GM06990 (cell line): ENCODE results near the gene ITIH3.

Source experiments
- DNase-seq: peaks from one replicate; pipeline ENCODE4 v3.0.0-alpha.2; 2011; ENCODE audit not compliant: insufficient read length; ENCODE audit errors: extremely low read depth
- H3K27me3 ChIP-seq: replicated peaks from 2 replicates; pipeline ENCODE4 v1.6.0; 2011; ENCODE audit warnings: low read length; ENCODE audit not compliant: control insufficient read depth, insufficient read depth
- H3K36me3 ChIP-seq: 2 replicates; pipeline ENCODE4 v1.5.1; 2011; ENCODE audit warnings: low read length; ENCODE audit not compliant: control insufficient read depth, insufficient read depth
- H3K4me3 ChIP-seq: replicated peaks from 2 replicates; pipeline ENCODE4 v1.5.1; 2011; ENCODE audit warnings: low read depth, mild to moderate bottlenecking, control low read depth, low read length
- TF ChIP-seq, protein P1 (sequence below): IDR thresholded peaks from 2 replicates; pipeline ENCODE4 v1.5.1; 2011; ENCODE audit warnings: low read length, control low read depth, mild to moderate bottlenecking, inconsistent platforms; ENCODE audit not compliant: insufficient read depth, poor library complexity, severe bottlenecking

ITIH3 gene, protein sequence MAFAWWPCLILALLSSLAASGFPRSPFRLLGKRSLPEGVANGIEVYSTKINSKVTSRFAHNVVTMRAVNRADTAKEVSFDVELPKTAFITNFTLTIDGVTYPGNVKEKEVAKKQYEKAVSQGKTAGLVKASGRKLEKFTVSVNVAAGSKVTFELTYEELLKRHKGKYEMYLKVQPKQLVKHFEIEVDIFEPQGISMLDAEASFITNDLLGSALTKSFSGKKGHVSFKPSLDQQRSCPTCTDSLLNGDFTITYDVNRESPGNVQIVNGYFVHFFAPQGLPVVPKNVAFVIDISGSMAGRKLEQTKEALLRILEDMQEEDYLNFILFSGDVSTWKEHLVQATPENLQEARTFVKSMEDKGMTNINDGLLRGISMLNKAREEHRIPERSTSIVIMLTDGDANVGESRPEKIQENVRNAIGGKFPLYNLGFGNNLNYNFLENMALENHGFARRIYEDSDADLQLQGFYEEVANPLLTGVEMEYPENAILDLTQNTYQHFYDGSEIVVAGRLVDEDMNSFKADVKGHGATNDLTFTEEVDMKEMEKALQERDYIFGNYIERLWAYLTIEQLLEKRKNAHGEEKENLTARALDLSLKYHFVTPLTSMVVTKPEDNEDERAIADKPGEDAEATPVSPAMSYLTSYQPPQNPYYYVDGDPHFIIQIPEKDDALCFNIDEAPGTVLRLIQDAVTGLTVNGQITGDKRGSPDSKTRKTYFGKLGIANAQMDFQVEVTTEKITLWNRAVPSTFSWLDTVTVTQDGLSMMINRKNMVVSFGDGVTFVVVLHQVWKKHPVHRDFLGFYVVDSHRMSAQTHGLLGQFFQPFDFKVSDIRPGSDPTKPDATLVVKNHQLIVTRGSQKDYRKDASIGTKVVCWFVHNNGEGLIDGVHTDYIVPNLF

DNA sequence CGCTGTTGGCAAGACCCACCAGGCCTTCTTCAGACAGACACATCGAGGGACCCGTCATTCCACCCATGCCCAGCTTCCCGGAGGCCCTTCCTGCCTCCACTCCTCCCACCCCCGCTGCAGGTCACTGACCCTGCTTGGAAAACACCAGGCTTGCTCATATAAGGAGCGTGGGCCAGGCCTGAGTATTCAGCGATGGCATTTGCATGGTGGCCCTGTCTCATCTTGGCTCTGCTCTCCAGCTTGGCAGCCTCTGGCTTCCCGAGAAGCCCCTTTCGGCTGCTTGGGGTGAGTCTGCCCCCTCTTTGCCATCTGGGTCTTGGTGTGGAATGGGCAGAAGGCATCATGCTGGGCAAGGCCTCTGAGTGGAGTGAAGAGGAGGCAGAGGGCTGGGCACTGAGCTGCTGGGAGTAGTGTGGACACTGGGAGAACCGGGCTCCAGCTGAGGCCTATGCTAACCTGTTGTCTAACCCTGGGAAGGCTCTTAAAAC lies at the start of gene ITIH3:
ITIH3 (plus strand) TSS at position 185 of the 488 bp plus-strand sequence; CDS start at position 193, 8 bp downstream.
- H3K36me3 ChIP-seq, result no peaks in the 10 kb centered on the region
- no peak within 1 kb of the TSS for H3K4me3 ChIP-seq
- no peaks in the 10 kb centered on the region; the same call in 1 of the 2 replicates for H3K27me3 ChIP-seq
- no peak for DNase-seq
- TF ChIP-seq, protein P1, sequence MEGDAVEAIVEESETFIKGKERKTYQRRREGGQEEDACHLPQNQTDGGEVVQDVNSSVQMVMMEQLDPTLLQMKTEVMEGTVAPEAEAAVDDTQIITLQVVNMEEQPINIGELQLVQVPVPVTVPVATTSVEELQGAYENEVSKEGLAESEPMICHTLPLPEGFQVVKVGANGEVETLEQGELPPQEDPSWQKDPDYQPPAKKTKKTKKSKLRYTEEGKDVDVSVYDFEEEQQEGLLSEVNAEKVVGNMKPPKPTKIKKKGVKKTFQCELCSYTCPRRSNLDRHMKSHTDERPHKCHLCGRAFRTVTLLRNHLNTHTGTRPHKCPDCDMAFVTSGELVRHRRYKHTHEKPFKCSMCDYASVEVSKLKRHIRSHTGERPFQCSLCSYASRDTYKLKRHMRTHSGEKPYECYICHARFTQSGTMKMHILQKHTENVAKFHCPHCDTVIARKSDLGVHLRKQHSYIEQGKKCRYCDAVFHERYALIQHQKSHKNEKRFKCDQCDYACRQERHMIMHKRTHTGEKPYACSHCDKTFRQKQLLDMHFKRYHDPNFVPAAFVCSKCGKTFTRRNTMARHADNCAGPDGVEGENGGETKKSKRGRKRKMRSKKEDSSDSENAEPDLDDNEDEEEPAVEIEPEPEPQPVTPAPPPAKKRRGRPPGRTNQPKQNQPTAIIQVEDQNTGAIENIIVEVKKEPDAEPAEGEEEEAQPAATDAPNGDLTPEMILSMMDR, result no peak

DNA sequence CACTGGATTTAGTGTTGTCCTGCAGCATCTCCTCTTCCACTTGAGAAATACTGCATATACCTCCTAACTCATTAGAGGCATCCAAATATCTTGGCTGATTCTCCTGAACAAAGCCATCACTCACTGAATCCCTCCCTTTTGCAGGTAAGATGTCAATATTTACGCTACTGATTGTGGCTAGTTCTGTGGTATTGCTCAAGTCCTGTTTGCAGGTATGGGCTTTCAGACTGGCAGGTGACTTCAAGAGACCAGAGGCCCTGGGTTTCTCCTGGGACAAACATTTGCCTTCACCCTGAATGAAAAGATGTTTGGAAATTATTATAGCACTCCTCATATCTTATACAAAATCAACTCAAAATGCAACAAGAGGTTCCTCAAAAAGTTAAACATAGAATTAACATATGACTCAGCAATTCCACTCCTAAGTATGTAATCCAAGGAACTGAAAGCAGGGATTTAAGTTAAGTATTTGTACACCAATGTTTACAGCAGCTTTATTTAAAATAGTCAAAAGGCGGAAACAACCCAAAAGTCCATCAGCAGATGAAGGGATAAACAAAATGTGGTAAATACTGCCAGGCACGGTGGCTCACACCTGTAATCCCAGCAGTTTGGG lies 42.4 kb upstream of the ITIH3 start:
- TF ChIP-seq, protein P1, result no peak
- DNase-seq, result no peak
- Histone ChIP-seq H3K4me3 (no peak overlapping the region), H3K36me3 (peaks cover 2% of the 10 kb centered on the region), H3K27me3 (no peaks in the 10 kb centered on the region)

DNA sequence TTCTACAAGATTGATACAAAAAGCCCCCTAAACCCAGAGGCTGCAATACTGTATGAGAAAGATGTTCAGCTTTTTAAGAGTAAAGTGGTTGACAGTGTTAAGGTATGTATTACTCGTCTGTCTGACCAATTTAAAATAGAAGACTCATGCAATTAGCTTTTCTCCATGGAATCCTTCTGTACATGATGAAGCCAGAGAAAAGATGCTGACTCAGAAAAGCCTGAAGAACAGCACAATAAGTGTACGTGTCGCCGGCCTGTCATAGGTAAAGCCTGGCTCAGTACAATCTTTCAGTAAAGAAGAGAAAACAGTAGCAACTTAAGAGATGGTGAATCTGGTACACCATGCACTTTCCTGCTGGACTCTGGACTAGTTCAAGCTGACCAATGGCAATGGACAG lies 40.2 kb upstream of the ITIH3 start:
- DNase-seq, result no peak
- H3K36me3 ChIP-seq, result peaks cover 2% of the 10 kb centered on the region
- TF ChIP-seq, protein P1, result no peak
- H3K27me3 ChIP-seq, result no peaks in the 10 kb centered on the region
- no peak overlapping the region for H3K4me3 ChIP-seq

DNA sequence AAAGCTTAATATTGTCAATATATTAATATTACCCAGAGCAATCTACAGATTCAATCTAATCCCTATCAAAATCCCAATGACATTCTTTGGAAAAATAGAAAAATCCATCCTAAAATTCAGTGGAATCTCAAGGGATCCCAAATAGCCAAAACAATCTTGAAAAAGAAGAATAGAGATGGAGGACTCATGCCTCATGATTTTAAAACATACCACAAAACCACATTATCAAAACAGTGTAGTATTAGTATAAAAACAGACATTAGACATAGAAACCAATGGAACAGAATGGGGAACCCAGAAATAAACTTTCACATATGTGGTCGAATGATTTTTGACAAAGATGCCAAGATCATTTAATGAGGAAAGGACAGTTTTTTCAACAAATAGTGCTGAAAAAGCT lies 38.5 kb upstream of the ITIH3 start:
- TF ChIP-seq, protein P1, result no peak
- DNase-seq, result no peak
- no peaks in the 10 kb centered on the region for H3K27me3 ChIP-seq
- H3K4me3 ChIP-seq, result no peak overlapping the region
- peaks cover 2% of the 10 kb centered on the region for H3K36me3 ChIP-seq

DNA sequence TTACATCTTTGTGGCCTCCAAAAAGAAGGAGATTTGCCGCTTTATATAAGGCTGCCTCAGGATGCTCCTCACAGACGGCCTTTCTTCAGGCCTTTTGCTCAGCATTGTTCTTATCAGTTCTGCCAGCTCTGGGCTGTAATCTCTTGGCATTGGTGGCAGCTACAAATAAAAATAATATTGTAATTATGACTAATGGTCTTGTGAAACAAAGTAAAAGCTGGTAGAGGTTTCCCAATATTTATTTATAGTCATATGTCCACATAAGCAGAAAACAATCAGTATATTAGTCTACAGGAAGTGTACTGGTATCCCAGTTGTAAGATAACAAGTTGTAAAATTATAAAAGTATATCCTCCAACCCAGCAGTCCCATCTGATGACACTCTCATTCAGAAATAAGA lies 31.1 kb upstream of the ITIH3 start:
- no peak overlapping the region for H3K4me3 ChIP-seq
- no peaks in the 10 kb centered on the region; the same call in 1 of the 2 replicates for H3K36me3 ChIP-seq
- TF ChIP-seq, protein P1, result no peak
- no peak for DNase-seq
- no peaks in the 10 kb centered on the region for H3K27me3 ChIP-seq
